ENCODE results near the gene DIPK1C. TPM values are rescaled to one million over a fixed set of nuclear protein-coding genes. Genes with fewer than 3 reads are reported as not detected.

The DIPK1C gene
- polyA plus RNA-seq, 4 donors: 0.25 to 0.56 (median 0.36) TPM

- no peak for DNase-seq (ENCODE audit: low read depth in 4 of 4, low spot score in 3 of 4)
These were observed 31.2 kb downstream of the DIPK1C start for GRCh38 chr18:74425876-74426275.

- no peak for DNase-seq (ENCODE audit: low read depth in 4 of 4, low spot score in 3 of 4)
These were observed 31.9 kb downstream of the DIPK1C start for GRCh38 chr18:74425161-74425560.

- DNase-seq (ENCODE audit: low read depth in 4 of 4, low spot score in 3 of 4): no peak
These were observed 34.6 kb downstream of the DIPK1C start for GRCh38 chr18:74422541-74422940.

- no peak for DNase-seq (ENCODE audit: low read depth in 4 of 4, low spot score in 3 of 4)
These were observed 36.2 kb downstream of the DIPK1C start for GRCh38 chr18:74420926-74421325.

GRCh38 chr18:74420481-74420880 is 36.6 kb downstream of the DIPK1C start:
- no peak for DNase-seq (ENCODE audit: low read depth in 4 of 4, low spot score in 3 of 4)

GRCh38 chr18:74419761-74420160 is 37.3 kb downstream of the DIPK1C start:
- no peak for DNase-seq (ENCODE audit: low read depth in 4 of 4, low spot score in 3 of 4)

- no peak for DNase-seq (ENCODE audit: low read depth in 4 of 4, low spot score in 3 of 4)
These were observed 39.1 kb downstream of the DIPK1C start for GRCh38 chr18:74418023-74418422.

GRCh38 chr18:74416124-74416523 is 41.0 kb downstream of the DIPK1C start:
- no peak for DNase-seq (ENCODE audit: low read depth in 4 of 4, low spot score in 3 of 4)

GRCh38 chr18:74414953-74415515 is 42.1 kb downstream of the DIPK1C start:
- DNase-seq (ENCODE audit: low read depth in 4 of 4, low spot score in 3 of 4): no peak

GRCh38 chr18:74413836-74414235 is 43.3 kb downstream of the DIPK1C start:
- no peak for DNase-seq (ENCODE audit: low read depth in 4 of 4, low spot score in 3 of 4)

GRCh38 chr18:74412116-74412880 is 44.8 kb downstream of the DIPK1C start:
- DNase-seq (ENCODE audit: low read depth in 4 of 4, low spot score in 3 of 4): peak in 1 of 4 donors; percentile 48

- DNase-seq (ENCODE audit: low read depth in 4 of 4, low spot score in 3 of 4): no peak
These were observed 45.6 kb downstream of the DIPK1C start for GRCh38 chr18:74411475-74411874.

- no peak for DNase-seq (ENCODE audit: low read depth in 4 of 4, low spot score in 3 of 4)
These were observed 46.6 kb downstream of the DIPK1C start for GRCh38 chr18:74410441-74410992.

- DNase-seq (ENCODE audit: low read depth in 4 of 4, low spot score in 3 of 4): no peak
These were observed 49.2 kb downstream of the DIPK1C start for GRCh38 chr18:74407888-74408287.

GRCh38 chr18:74402806-74403433 is 54.2 kb downstream of the DIPK1C start:
- no peak for DNase-seq (ENCODE audit: low read depth in 4 of 4, low spot score in 3 of 4)

GRCh38 chr18:74400813-74401212 is 56.3 kb downstream of the DIPK1C start:
- no peak for DNase-seq (ENCODE audit: low read depth in 4 of 4, low spot score in 3 of 4)

GRCh38 chr18:74399091-74399887 is 57.8 kb downstream of the DIPK1C start:
- no peak for DNase-seq (ENCODE audit: low read depth in 4 of 4, low spot score in 3 of 4)

- DNase-seq (ENCODE audit: low read depth in 4 of 4, low spot score in 3 of 4): no peak
These were observed 59.5 kb downstream of the DIPK1C start for GRCh38 chr18:74397572-74397971.

GRCh38 chr18:74396171-74397169 is 60.6 kb downstream of the DIPK1C start:
- DNase-seq (ENCODE audit: low read depth in 4 of 4, low spot score in 3 of 4): no peak
